ENCODE results near the gene TMEM109.

The TMEM109 gene

GRCh38 chr11:60913793-60914632 is at the start of gene TMEM109:
TSS of gene TMEM109 (plus strand) at chr11:60914158. CDS start at chr11:60919694, 5,536 bp downstream.
- TF ChIP-seq CTCF (IDR thresholded peaks at IDR 0.05; ENCODE audit: control insufficient read depth, insufficient read depth, low read depth, low read length, missing control alignments) = no peak
- DNase-seq (ENCODE audit: low read depth) = peak; percentile 47
- peak within 1 kb of the TSS; percentile 54 for H3K4me3 ChIP-seq (ENCODE audit: control insufficient read depth, low read depth, low read length)

- H3K4me3 ChIP-seq (ENCODE audit: control insufficient read depth, low read depth, low read length) = no peak overlapping the region
- no peak for TF ChIP-seq CTCF (IDR thresholded peaks at IDR 0.05; ENCODE audit: control insufficient read depth, insufficient read depth, low read depth, low read length, missing control alignments)
- no peak for DNase-seq (ENCODE audit: low read depth)
Observed at GRCh38 chr11:60864856-60865513, 49.0 kb upstream of the TMEM109 start.

GRCh38 chr11:60866911-60867870 is 46.8 kb upstream of the TMEM109 start, which contains the start of gene ZP1:
TSS of gene ZP1 (plus strand) at chr11:60867542. CDS start at chr11:60867562, 20 bp downstream.
- H3K4me3 ChIP-seq (ENCODE audit: control insufficient read depth, low read depth, low read length) = no peak within 1 kb of the TSS
- no peak for TF ChIP-seq CTCF (IDR thresholded peaks at IDR 0.05; ENCODE audit: control insufficient read depth, insufficient read depth, low read depth, low read length, missing control alignments)
- no peak for DNase-seq (ENCODE audit: low read depth)

- H3K4me3 ChIP-seq (ENCODE audit: control insufficient read depth, low read depth, low read length) = no peak overlapping the region
- no peak for DNase-seq (ENCODE audit: low read depth)
- no peak for TF ChIP-seq CTCF (IDR thresholded peaks at IDR 0.05; ENCODE audit: control insufficient read depth, insufficient read depth, low read depth, low read length, missing control alignments)
Observed at GRCh38 chr11:60867871-60868681, 45.9 kb upstream of the TMEM109 start.

GRCh38 chr11:60868682-60869450 is 45.1 kb upstream of the TMEM109 start:
- no peak for DNase-seq (ENCODE audit: low read depth)
- no peak for TF ChIP-seq CTCF (IDR thresholded peaks at IDR 0.05; ENCODE audit: control insufficient read depth, insufficient read depth, low read depth, low read length, missing control alignments)
- H3K4me3 ChIP-seq (ENCODE audit: control insufficient read depth, low read depth, low read length) = no peak overlapping the region

Data from AG09309 (cell line).